HG02981 (cell line): ENCODE measurements around the gene XAB2.
"Not testable (repeated sequence)": the region's sequence is repeated elsewhere in the genome, so short reads cannot be mapped to it uniquely, and the experiment has no call there.

Experiments
- ATAC-seq: cut with Tn5 transposase; IDR thresholded peaks from one replicate; pipeline ENCODE4 v1.9.1; 2021; ENCODE audit warnings: mild to moderate bottlenecking, moderate library complexity; ENCODE audit not compliant: unreplicated experiment

XAB2 gene

DNA sequence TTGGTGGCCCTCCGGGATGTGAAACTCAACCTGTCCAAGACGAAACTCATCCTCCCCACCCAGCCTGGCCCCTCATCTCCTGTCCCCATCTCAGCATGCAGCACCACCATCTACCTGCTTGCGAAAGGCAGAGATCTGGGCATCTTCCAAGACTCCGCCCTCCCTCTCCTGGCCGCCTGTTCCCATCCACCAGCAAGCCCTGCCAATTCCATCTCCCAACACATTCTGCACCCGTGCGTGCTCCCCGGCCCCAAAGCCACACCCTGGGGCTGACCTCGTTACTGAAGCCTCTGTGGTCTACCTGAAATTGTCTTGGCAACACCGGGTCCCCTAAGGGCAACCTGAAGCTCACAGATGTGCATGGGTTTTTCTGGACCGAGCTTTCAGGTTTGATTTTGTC, 46.9 kb downstream of the XAB2 start:
- no peak for ATAC-seq

GRCh38 chr19:7579182-7579581, 50.2 kb downstream of the XAB2 start:
- ATAC-seq, result no peak

- ATAC-seq, result no peak
Measured at GRCh38 chr19:7578127-7578526, 51.2 kb downstream of the XAB2 start.

DNA sequence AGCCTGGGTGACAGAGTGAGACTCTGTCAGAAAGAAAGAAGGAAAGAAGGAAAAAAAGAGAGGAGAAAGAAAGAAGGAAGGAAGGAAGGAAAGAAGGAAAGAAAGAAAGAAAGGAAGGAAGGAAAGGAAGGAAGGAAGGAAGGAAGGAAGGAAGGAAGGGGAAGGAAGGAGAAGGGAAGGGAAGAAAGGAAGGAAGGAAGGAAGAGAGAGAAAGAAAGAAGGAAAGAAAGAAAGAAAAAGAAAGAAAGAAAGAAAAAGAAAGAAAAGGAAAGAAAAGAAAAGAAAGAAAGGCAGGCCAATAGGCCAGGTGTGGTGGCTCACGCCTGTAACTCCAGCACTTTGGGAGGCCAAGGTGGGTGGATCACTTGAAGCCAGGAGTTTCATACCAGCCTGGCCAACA, 51.9 kb downstream of the XAB2 start:
- ATAC-seq, result not testable (repeated sequence)

- ATAC-seq, result no peak
Measured at GRCh38 chr19:7575434-7576040, 53.8 kb downstream of the XAB2 start.

DNA sequence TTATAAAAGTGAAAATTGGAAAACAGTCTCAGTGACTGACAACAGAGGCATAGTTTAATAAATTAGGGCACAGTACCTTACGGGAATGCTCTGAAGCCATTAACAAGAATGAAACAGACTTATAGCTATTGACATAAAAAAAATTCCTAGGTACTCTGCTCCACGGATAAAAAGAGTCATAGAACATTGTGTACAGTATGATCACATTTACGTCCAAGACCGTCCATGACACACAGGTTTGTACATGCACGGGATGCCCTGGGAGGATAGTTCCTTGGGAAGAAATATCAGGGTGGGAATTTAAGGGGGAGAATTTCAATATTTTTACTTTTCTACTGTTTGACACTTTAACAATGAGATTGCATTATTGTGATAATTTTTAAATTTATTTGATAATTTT, 58.6 kb downstream of the XAB2 start:
- no peak for ATAC-seq
